ENCODE data around the gene CD276.
A peak's percentile ranks its signal among the peaks of the same experiment; 100 is the strongest.

Gene CD276

DNA sequence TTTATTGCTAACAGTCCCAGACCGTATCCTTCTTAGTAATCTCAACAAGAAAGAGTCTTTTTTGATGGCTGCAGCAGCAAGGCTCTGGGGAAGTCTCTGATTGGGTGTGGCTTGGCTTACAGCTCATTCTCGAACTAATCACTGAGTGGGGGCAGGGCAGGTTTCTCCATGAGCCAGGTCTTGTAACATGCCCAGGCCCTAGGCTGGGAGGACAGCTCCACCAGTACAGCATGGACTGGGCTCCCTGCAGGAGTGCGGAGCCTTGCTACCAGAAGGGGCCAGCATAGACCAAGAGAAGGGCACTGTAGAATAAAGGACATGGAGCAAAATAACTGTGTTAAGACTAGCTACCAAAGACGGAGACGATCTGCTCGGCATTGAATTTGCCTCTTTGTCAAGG is 7.2 kb downstream of the CD276 start:
- peak; percentile 93 for DNase-seq (ENCODE audit: low read depth)
- TF ChIP-seq, protein P1, sequence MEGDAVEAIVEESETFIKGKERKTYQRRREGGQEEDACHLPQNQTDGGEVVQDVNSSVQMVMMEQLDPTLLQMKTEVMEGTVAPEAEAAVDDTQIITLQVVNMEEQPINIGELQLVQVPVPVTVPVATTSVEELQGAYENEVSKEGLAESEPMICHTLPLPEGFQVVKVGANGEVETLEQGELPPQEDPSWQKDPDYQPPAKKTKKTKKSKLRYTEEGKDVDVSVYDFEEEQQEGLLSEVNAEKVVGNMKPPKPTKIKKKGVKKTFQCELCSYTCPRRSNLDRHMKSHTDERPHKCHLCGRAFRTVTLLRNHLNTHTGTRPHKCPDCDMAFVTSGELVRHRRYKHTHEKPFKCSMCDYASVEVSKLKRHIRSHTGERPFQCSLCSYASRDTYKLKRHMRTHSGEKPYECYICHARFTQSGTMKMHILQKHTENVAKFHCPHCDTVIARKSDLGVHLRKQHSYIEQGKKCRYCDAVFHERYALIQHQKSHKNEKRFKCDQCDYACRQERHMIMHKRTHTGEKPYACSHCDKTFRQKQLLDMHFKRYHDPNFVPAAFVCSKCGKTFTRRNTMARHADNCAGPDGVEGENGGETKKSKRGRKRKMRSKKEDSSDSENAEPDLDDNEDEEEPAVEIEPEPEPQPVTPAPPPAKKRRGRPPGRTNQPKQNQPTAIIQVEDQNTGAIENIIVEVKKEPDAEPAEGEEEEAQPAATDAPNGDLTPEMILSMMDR (conservative IDR thresholded peaks at IDR 0.05; ENCODE audit: control insufficient read depth, insufficient read depth, low read depth, low read length) = peak; percentile 33
- no peak overlapping the region for H3K4me3 ChIP-seq (ENCODE audit: control insufficient read depth, low read depth, low read length)

DNA sequence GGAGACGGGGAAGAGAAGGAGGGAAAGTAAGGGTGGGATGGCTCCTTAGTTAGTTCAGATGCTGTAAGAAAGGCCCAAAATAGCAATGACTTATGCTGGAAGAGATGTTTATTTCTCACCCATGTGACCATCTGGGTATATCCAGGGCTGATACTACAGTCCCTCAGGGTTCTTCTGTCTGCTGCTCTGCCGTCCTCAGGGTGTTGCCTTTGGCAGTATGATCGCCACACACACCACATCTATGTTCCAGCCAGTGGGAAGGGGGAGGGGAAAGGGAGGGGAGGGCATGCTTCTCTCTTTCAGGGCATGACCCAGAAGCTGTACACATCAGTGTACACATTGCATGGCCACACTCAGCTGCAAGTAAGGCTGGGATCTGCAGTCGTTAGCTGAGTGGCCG is 10.2 kb downstream of the CD276 start:
- TF ChIP-seq, protein P1 (conservative IDR thresholded peaks at IDR 0.05; ENCODE audit: control insufficient read depth, insufficient read depth, low read depth, low read length) = no peak
- peak; percentile 59 for DNase-seq (ENCODE audit: low read depth)
- H3K4me3 ChIP-seq (ENCODE audit: control insufficient read depth, low read depth, low read length) = no peak overlapping the region

DNA sequence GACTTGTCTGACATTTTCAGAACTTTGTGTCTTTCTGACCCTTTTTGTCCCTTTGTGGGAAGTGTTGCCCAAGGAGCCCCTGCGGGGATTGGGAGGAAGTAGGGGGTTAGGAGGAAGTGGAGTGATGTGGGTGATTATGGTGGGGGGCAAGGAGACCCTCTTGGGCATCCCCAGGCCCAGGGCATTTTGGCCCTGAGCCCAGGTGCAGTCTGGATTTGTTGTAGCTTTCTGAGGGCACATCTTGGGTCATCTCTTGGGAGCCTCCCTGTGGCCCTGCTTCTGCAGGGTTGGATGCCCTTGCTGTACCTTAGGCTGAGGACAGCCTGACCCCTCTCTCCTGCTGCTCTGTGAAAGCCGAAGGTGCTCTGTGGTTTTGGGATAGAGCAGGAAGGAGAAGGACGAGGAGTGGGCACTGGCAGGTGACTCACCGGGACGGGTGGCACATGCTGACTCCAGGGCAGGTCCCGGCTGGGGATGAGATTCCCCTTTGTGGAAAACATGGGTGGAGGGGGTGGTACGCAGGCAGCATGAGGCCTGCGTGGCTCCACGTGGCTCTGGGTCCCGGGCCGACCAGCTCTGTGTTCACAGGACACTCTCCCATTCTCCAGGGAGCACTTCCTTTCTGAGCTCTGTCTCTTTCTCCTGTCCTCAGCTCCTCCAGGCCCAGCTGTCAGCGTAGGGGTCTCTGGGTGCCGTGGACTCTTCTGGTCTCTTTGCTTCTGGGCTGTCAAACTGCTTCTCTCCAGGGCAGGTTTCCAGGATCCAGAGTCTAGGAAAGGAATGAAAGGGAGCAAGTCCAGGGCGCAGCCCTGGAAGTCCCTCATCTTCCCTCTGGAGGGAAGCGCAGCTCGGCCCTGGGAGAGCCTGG is 11.8 kb downstream of the CD276 start:
- TF ChIP-seq, protein P1 (conservative IDR thresholded peaks at IDR 0.05; ENCODE audit: control insufficient read depth, insufficient read depth, low read depth, low read length) = no peak
- H3K4me3 ChIP-seq (ENCODE audit: control insufficient read depth, low read depth, low read length) = no peak overlapping the region
- DNase-seq (ENCODE audit: low read depth) = no peak

DNA sequence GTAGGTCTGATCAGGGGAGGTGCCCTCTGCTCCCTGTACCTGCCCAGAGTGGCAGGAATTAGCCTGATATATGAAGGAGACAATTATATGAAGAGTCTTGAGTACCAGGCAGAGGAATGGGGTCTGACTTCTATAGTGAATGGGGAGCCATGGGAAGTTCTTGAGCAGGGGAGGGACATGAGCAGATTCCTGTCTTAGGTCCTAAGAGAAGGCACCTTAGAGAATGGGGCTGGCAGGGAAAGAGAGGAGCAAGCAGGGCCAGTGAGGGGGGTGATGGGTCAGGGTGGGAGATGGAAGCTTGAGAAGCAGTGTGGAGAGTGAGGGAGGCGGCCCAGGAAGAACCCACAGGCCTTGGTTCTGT is 12.4 kb downstream of the CD276 start:
- no peak overlapping the region for H3K4me3 ChIP-seq (ENCODE audit: control insufficient read depth, low read depth, low read length)
- DNase-seq (ENCODE audit: low read depth) = no peak
- TF ChIP-seq, protein P1 (conservative IDR thresholded peaks at IDR 0.05; ENCODE audit: control insufficient read depth, insufficient read depth, low read depth, low read length) = no peak

DNA sequence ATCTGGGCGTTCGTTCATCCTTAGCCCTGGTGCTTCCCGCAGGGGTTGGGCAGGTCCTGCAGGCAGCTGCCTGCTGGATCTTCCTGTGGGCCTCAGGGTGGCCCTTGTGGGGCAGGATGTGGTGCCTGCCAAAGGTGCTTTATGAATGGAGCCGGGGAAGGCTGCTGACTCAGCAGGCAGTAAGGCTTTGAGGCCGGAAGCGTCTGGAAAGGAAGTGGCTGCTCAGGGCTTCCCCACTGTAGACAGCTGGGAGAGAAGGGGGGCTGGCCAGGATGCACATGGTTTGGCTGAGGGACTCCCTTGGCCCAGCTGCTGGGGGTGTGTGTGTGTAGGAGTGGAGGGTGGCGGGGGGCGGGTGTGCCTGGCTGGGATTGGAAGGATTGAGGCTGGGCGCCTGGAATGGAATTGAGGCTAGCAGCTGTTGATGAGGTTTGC is 12.9 kb downstream of the CD276 start:
- no peak overlapping the region for H3K4me3 ChIP-seq (ENCODE audit: control insufficient read depth, low read depth, low read length)
- TF ChIP-seq, protein P1 (conservative IDR thresholded peaks at IDR 0.05; ENCODE audit: control insufficient read depth, insufficient read depth, low read depth, low read length) = no peak
- DNase-seq (ENCODE audit: low read depth) = peak; percentile 95

DNA sequence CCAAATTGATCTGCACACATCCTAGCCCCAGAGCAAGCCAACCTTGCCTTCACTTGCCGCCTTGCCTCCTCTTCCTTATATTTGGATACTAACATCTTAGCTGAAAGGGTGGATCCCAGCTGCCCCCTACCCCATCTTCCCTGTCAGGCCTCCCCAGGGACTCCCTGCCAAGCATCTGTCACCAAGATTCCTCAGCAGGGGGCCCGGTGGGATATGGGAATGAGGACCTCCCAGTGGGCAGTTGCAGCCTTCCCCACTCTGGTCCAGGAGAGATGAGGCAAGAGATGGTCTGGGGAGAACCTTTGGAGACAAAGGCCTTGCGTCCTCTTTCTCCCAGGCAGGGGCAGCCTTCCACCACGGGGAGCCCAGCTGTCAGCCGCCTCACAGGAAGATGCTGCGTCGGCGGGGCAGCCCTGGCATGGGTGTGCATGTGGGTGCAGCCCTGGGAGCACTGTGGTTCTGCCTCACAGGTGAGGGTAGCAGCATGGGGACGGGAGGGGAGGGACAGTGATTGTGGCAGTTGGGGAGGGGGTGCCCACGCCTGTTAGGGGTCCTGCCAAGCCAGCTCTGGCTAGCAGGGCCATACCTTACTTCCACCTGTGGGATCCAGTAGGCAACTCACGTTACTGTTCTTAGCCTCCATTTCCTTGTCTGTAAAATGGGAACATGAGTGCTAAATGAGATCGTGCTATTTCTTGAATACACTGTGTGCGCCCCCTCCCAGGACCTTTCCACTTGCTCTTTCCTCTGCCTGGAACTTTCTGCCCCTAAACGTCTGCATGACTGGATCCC is 15.3 kb downstream of the CD276 start:
- no peak for DNase-seq (ENCODE audit: low read depth)
- H3K4me3 ChIP-seq (ENCODE audit: control insufficient read depth, low read depth, low read length) = no peak overlapping the region
- TF ChIP-seq, protein P1 (conservative IDR thresholded peaks at IDR 0.05; ENCODE audit: control insufficient read depth, insufficient read depth, low read depth, low read length) = no peak
